GM21360 (cell line): Measurements from ENCODE around the gene RALGPS1.

Source experiments
- ATAC-seq: cut with Tn5 transposase; IDR thresholded peaks from one replicate; pipeline ENCODE4 v1.9.1; 2021; ENCODE audit warnings: mild to moderate bottlenecking, moderate library complexity; ENCODE audit not compliant: unreplicated experiment

Gene RALGPS1

DNA sequence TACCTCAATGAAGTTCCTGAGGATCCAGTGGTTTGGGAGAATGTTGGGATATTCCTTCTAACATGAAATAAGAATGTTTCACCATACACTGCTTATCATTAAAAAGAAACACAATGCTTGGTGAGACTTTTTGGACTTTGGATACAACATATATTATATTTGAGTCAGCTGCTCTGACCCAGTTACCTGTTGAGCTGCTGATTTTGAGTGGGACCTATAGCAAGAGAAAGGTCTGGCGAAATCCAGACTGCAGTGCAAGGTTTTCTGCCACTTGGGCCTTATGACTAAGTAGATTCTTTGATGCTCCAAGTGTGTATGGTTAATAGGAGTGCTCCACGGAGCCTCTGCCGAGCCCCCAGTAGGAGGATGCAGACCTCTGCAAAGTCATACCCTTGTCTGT is 10.0 kb upstream of the RALGPS1 start:
- ATAC-seq = no peak

DNA sequence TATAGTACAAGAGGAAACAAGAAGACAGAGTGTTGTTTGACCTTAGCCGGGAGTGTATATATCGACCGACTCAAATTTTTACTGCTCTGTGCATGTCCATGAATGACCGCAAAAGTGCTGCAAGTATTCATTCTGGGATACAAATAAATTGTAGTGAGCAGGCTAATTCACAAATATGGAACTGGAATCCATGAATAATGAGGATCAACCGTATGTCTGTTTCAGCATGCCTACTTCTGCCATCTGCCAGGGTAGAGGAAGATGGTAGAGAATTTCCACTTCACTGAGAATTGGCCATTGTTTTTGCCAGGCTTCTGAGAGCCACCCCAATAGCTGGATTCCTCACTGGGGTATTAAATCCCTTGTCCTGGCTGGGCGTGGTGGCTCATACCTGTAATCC is 8.5 kb upstream of the RALGPS1 start:
- ATAC-seq = no peak

DNA sequence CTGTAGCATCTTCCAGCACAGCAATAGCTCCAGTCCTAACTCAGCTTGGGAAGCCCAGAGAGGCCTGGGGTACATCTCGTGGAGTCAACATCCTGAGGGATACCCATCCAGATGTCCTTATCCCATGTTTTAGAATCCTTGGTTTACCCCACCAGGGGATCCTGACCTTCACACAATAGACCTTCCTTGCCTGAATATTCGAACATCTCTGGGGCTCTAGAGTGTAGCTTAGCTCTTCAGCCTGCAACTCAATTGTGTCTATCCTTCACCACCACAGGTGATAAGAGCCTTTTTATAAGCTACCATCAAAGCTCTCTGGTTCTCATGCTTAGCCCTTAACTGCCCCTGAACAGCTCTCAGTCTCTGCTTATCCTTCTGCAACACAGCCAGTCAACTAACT is 7.5 kb upstream of the RALGPS1 start:
- ATAC-seq = no peak

DNA sequence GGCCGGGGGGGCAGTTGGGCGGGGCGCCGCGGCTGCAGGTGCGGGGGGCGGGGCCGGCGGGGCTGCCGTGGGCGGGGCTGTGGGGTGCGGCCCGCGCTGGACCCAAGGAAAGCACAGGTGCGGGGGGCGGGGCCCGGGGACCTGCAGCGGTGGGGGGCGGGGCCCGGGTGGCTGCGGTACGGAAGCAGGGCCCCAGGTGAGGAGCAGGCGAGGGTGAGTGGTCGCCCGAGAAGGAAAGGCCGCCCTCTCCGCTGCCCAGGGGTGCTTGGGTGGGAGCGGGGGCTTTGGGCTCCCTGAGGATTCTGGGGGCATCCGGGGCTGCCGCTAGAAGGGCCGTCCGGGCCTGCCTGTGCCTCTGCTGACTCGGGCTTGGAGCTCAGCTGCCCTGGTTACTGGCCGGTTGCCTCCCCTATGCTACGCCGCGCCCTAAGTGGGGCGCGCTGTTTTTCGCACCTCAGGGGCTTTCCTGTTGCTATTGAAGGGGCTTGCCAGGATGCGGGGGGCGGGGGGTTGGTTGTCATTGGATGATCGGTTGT is 767 bp downstream of the RALGPS1 start:
- no peak for ATAC-seq

DNA sequence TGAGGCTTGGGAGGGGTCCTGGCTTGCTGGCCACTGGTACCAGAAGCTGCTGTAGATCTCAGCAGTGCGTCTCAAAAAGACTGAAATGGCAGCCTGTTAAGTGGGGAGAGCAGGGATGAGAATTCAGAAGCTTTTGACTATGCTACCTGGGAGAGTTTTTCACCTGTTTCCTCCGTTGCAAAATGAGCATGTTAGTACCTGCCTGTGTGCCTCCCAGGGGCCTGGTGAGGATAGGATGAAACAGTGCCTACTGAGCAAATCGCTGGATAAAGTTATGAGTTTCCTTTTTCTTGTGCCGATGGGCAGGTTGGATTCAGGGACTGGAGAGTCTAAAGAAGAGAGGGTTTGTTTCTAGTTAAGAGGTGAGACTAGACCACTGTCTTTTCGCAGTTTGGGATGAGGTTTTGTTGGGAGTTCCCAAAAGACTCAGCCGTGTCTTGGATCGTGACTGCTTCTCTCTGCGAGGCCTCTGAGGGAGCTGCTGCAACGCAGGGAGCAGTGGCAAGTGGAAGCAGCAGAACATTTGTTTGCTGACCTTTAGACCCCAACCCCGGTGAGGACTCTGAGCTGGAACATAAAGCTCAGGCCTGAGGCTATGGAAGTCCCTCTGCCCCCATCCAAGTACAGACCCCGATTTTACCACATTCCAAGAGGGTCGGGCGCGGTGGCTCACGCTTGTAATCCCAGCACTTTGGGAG is 1.4 kb downstream of the RALGPS1 start:
- ATAC-seq = no peak

DNA sequence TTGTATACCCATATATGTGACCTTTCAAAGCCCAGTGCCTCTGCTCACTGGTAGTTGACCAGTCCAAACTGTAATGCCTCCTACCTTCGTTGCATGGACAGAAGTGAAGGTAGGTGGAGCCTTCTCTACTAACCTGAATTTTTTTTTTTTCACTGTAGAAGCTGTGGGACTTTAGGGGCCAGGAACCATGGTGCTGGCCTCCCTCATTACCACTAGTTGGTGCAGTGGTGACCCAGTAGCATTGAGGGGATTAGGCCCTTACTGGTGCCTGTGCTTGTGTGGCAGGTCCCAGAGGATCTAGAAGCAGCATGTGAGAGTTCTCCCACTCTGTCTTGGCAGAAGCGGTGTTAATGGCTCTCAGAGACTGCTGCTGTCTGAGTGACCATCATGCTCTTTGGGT is 2.3 kb downstream of the RALGPS1 start:
- no peak for ATAC-seq

DNA sequence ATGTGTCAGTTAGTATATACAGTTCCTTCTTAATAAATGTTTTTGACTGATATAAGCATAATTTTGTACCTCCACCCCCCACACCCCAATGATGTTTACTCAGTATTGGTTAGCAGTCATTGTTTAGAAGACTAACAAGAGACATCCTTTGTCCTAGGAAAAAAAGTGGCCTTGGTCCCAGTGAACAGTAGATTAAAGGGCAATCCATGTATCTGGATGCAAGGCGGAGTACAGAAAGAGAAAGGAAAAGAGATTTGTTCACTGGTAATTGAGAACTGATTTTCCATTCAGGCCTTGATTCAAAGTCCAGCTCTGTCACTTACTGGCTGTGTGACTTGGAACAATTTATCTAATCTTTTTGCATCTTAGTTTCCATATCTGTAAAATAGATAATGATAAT is 4.6 kb downstream of the RALGPS1 start:
- ATAC-seq = no peak

DNA sequence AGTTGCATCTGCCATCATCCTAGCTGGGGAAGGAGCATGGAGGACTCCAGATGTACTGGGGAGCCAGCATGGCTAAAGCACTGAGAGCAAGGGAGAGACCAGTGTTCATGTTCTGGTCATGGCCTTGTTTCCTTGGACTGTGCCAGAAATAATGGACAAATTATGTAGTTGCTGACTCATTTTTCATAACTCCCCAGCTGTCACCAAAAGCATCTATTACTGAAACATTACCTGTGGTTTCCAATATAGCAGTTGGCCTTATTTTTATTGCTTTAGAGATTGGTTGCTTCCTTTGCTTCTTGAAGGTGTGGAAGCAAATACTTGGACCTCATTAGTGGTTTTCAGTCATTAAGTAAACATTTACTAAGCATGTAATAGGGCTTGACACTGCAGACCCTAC is 11.3 kb downstream of the RALGPS1 start:
- no peak for ATAC-seq

DNA sequence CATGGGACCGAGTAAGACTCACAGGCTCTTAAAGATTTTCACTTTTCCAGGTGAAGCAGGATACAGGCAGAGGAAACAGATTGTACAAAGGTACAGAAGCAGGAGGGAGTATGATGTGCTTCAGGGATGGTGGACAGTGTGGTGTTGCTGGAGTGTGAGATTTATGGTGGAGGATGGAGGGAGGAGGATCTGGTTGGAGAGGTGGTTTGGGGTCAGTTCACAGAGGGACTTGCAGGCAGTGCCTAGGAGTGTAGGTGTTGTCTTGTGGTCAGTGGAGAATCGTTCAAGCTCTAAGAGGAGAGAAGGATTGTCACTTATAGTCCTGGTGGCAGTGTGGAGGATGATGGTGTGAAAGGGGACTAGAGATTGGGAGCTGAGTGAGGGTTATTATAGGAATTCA is 11.8 kb downstream of the RALGPS1 start:
- no peak for ATAC-seq

DNA sequence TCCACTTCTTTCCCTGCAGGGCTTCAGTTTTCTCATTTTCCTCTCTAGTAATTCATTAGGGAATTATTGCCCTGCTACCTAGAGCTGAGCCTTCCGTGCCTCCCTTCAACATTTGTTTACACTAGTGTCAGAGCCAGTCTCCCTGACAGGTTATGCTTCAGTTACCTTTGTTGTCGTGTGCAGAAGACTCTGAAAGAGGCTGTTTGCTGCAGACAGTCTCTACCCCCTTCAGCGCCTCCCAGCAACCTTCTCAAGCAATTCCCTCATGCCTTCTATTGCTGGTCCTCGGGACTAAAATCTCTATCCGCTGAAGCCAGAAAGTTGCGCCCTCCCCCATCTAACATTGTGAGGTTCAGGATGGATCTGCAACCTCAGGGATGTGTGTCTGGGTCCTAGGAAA is 12.8 kb downstream of the RALGPS1 start:
- ATAC-seq = no peak

DNA sequence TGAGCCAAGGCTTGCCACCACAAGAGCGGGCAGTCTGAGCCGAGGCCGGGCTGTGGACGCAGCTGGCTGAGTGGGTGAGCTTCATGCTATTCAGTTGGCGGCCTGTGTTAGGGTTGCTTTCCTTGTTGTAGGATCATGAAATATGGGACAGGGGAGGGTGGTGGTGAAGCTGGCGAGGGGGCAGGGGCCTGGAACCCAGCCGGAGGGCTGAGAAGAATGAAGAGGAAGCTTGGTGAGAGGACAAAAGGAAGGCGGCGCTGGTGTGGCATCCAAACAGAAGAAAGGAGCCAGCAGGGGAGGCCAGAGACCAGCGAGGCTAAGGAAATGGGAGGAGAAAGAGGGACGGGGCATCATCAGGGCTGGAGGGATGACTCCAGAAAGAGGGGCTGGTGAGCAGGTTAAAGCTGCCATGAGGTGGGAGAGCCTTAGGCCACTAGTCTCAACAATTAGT is 18.3 kb downstream of the RALGPS1 start:
- no peak for ATAC-seq

DNA sequence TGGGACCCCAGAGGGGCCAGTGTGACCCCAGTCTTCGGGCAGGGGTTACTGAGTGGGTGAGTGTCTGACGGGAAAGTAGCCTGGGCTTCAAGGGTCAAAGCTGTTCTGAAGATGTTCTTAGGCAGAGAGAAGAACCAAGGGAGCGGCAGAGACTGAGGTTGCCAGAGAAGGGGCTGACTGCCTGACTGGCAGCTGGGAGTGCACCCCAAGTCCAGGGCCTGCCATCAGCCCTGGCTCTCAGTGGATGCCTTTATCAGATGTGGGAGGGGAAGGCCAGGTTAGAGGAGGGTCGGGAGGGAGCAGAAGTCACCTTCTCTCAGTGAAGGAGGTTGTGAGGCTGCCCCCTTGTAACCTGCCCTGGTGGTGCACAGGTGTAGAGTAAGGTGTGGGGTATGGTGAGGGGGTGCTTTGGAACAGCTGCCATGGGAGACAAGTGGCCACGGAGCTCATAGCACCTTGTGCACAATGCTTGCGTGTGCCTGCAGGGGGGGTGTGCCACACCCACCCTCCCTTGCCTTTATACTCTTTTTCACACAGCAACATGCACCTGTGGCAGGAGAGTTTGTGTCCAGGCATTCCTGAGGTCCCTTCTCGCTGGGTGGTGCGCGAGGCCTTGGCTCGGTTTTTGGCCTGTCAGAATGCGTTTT is 18.9 kb downstream of the RALGPS1 start:
- no peak for ATAC-seq

DNA sequence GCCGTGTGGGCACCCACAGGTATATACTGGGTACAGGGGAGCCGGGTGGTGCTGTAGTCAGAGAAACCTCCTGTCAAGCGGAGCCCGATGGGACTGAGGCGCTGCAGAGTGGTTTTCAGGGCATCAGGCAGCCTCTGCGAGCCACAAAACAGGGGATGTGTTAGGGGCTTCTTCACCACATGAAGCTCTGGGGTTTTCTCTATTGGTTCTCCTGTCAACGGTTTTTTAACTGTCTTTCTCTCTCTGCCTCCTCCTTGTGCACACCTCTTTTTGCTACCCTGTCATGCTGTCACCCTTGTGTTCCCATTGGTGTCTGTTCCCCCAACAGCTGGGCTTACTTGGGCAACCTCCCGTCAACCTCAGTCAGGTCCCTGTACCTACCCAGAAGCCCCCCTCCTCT is 19.9 kb downstream of the RALGPS1 start:
- ATAC-seq = no peak

DNA sequence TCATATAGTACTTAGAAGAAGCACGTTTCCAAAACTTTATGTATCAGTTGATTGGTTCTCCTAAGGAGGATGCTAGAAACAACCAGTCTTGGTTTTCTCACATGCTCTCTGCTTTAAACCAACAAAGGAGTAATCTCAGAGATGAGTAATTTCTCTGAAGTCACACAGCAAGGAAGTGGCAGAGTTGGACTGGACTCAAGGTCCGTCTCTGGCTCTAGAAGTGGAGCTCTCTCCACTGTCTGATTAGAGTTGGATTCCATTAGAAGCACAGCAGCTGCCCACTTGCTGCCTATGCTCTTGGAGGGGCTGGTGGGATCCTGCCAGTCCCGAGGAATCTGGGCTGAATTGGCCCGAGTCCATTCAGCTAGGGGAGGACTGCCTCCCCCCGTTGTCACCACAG is 21.0 kb downstream of the RALGPS1 start:
- ATAC-seq = no peak

DNA sequence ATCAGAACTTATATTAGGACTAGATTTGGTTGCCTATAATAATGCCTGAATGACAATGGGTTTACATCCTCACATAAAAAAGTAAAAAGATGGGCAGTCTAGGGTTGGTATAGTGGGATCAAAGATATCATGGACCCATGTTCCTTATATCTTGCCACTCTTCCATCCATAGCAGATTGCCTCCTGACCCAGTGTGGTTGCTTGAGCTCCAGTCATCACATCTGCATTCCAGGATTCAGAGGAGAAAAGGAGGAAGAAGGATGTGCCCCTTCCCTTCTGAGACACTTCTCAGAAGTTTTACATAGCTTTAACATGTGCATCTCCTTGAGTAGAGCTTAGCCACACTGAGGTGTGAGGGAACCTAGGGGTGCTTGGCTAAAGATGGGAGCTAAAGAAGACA is 22.9 kb downstream of the RALGPS1 start:
- ATAC-seq = no peak

DNA sequence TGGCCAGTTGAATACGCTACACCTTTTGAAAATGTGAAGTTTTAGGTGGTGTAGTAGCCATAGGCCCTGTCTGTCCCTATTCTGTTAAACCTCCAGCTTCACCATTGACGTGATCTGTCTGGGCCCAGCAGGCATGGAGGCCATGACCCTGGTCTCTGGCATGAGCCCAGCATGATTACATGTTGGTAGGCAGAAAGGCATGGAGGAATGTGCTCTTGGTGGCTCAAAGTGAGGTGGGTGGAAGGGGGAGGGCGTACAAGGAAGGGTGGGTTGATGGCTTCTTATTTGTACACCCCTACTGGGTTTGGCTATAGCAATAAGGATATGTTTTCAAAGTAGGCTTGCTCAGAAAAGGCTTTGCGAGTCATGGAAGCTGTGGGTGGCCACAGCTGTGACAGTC is 23.7 kb downstream of the RALGPS1 start:
- ATAC-seq = no peak

DNA sequence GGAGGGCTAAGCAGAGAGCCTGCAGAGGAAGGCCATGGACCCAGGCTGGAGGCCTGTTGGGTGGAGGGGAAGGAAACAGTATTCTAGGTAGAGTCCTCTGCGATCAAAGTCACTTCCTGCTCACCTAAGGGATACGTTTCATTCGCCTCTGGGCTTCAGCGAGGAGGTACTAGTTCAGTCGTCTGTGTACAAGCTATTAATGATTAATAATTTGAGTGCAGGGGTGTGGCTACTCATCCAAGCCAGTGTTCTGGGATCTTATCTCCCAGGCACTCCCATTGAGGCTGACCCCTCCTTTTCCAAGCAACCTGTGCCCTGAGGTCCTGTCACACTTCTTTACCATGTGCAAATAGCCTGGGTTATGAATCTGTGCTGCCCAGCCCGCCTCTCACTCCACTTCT is 25.2 kb downstream of the RALGPS1 start:
- ATAC-seq = no peak

DNA sequence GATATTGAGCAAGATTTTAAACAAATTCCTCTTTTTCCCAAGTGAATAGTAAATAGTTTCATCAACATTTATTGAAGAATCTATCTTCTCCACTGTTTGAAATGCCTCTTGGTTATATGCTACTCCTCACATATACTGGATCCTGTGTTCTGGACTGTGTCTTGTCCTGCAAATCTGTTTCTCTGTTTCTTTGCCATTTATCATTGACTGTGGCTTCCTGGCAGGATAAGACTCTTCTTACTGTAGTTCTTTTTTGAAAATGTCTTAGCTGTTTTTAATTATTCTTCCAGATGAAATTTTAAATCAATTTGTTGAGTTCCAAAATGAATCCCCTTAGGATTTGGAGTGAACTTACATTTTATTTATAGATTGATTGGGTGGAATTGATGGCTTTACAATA is 27.8 kb downstream of the RALGPS1 start:
- no peak for ATAC-seq

DNA sequence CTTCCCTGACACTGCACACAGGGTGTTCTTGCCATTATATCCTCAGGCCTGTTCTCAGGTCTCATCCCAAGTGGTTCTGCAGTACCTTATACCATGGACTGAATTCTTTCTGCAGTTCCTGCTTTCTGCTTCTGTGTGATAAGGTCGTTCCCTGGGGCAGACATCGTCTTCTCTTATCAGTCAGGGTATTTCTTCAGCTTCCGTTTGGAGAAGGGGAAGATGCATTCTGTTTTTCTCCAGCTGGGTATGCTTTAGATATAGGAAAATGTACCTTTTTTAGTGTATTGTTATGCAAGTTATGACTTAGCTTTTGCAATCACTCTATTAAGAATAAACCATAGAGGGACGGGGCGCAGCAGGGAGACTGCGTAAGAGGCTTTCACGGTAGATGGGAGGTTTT is 31.1 kb downstream of the RALGPS1 start:
- no peak for ATAC-seq

DNA sequence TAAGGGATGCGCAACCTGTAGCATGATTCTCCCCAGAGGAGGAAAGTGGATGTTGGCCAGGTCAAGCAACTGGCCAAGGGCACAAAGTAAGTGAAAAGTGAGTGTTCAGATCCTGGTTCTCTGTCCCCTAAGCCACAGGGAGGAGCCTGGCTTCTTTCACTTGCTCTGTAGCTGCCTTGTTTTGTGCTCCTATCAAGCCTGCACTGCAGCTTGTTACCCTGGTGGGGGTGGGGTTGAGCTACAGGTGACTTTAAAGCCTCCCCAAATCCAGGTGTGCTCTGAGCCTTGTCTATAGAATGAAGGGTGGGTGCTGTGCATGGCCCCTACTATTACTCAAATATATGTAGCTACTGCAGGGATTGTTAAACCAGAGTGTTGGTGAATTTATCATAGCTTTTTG is 32.9 kb downstream of the RALGPS1 start:
- no peak for ATAC-seq

DNA sequence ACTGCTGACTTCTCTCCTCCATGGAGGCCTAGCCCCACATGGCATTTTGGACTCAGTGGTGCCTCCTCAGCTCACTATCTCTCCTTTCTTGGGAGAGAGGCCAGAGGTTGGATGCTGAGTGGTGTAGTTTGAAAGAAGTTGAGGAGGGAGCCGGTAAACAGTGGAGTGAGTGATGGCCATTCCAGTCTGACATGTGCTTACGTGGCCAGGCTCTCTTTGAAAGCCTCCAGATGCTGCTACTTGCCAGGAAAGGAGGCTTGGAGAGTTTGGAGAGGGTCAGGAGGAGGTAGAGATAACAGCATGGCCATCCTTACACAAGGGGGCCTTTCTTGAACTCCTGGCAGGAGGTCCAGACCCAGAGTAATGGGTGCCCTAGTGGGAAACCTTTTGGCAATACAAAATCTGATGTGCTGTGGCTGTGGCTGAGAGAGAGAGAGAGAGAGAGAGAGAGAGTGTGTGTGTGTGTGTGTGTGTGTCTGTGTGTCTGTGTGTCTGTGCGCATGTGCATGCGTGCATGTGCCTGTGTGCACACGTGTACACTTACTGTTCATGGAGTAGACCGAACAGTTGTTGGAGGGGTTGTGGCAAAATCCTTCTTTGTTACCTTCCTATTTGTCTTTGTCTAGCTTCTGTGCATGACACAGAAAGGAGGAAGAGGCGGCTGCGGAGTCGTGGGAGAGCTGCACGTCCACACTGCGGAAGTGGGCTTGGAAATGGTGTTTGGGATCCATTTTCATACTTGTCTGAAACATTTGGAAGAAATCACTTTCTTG is 37.8 kb downstream of the RALGPS1 start:
- no peak for ATAC-seq
